Epithelial cell of proximal tubule (primary cell): Measurements from ENCODE around the gene BCDIN3D. TPM values are rescaled to one million over a fixed set of nuclear protein-coding genes. Genes with fewer than 3 reads are reported as not detected.
"Not testable (repeated sequence)": the region's sequence is repeated elsewhere in the genome, so short reads cannot be mapped to it uniquely, and the experiment has no call there.

Experiments
- DNase-seq: peaks from one replicate; pipeline ENCODE4 v3.0.0-alpha.2; 2011; ENCODE audit warnings: low read depth
- H3K4me3 ChIP-seq: 2 replicates; pipeline ENCODE4 v1.5.1; 2011; ENCODE audit warnings: low read depth, mild to moderate bottlenecking, low read length
- CTCF ChIP-seq: conservative IDR thresholded peaks from 2 replicates; pipeline ENCODE4 v1.5.1; 2012; ENCODE audit warnings: low read depth, mild to moderate bottlenecking, low read length
- total RNA-seq: library from RNA; depleted of rRNA; stranded (reverse); fragments of >200 nt; gene quantifications from 2 replicates; pipeline ENCODE4 v1.2.3, GENCODE V29; 2015

BCDIN3D gene
- total RNA-seq, 1 donor from 2014 or later = 7.1 TPM

- no peak for DNase-seq
- H3K4me3 ChIP-seq = no peak overlapping the region
- TF ChIP-seq CTCF = no peak
Observed at GRCh38 chr12:49865782-49866135, 22.9 kb upstream of the BCDIN3D start.

- no peak for TF ChIP-seq CTCF
- DNase-seq = no peak
- H3K4me3 ChIP-seq = no peak overlapping the region
Observed at GRCh38 chr12:49865109-49865781, 22.3 kb upstream of the BCDIN3D start.

DNA sequence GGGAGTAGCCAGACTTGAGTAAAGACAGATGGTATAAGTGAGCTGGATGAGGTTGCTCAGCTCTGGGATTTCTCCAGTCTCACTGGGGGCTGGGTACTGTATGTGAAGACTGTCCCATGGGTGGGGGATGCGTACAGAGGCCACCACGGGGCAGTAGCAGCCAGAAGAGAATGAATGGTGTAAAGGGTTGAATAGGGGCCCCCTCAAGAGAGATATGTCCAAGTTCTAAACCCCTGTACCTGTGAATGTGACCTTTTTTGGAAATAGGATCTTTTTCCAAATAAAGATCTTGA, 21.8 kb upstream of the BCDIN3D start:
- no peak for TF ChIP-seq CTCF
- no peak overlapping the region for H3K4me3 ChIP-seq
- no peak for DNase-seq

DNA sequence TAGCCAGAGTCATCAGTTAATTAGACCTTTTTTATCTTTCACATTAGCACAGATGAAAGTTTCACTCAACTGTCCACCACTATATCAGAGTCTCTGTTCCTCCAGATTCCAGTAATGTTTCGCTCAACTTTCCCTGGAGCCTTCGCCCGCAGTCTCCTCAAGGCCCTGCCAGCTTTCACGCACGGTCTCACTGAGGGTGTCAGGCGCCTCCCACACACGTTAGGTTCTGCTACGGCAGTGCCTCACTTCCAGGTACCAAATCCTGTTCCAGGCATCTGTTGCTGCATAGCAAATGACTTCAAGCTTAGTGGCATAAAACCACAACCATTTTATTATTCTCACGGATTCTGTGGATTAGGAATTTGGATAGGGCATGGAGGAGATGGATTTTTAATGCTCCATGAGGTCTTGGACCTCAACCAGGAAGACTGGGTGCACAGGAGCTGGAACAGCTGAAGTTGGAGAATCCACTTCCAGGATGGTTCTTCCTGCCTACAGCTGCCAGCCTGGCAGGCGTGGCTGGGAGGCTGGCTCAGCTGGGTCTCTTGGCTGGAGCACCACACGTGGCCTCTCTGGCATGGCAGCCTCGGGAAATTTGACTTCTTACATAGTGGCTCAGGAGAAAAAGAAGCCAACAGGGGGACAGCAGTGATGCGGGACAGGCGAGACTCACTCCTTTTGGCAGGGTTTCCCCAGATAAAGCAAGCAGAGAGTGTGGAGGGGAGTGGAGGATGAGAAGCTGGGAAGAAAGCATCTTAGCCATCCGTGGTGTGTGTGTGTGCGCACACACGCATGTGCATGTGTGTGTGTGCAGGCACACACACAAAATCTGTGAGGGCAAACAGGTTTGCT, 21.3 kb upstream of the BCDIN3D start:
- DNase-seq = no peak
- no peak overlapping the region for H3K4me3 ChIP-seq
- TF ChIP-seq CTCF = no peak

GRCh38 chr12:49860921-49861320, 18.0 kb upstream of the BCDIN3D start:
- H3K4me3 ChIP-seq, DNase-seq: not testable (repeated sequence)

- not testable (repeated sequence) for DNase-seq, H3K4me3 ChIP-seq
Observed at GRCh38 chr12:49855890-49856289, 13.0 kb upstream of the BCDIN3D start.

- TF ChIP-seq CTCF = no peak
- no peak overlapping the region for H3K4me3 ChIP-seq
- DNase-seq = no peak
Observed at GRCh38 chr12:49854976-49855375, 12.1 kb upstream of the BCDIN3D start.

DNA sequence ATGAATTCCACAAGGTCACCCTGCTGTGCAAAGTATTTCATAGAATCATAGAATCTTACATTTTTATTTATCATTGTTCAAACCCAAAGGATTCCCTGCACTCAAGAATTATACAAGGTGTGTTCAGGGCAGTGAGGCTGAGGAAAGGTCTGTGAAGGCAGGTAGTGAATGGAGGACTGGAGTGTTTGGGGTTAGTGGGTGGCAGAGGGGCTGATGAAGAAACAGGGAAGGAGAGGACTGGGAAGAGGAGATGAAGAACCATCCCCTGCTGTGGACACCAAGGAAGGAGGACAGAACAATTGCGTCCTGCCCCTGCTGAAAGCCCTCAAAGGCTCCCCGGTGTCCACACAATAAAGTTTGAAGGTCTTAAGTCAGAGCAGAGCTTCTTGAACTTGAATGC, 10.8 kb upstream of the BCDIN3D start:
- no peak for TF ChIP-seq CTCF
- DNase-seq = no peak
- no peak overlapping the region for H3K4me3 ChIP-seq
